ENCODE data around the gene SLC25A36.
"Not testable (repeated sequence)": the region's sequence is repeated elsewhere in the genome, so short reads cannot be mapped to it uniquely, and the experiment has no call there.

The SLC25A36 gene

DNA sequence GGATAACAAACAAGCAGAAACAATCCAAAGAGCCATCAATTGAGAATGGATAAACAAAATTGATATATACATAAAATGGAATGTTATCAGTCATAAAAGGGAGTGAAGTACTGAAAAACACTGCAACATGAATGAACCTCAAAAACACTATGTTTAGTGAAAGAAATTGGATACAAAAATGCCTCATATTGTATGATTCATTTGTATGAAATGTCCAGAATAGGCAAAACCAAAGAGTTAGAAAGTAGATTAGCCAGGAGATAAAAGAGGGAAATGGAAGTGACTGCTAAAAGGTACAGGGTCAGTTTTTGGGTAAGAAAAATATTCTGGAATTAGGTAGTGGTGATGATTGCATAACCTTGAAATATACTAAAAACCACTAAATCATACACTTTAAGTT lies 9.8 kb upstream of the SLC25A36 start:
- DNase-seq (ENCODE audit: low read depth), result no peak

- DNase-seq (ENCODE audit: low read depth), result no peak
Measured at GRCh38 chr3:140933109-140933508, 8.5 kb upstream of the SLC25A36 start.

DNA sequence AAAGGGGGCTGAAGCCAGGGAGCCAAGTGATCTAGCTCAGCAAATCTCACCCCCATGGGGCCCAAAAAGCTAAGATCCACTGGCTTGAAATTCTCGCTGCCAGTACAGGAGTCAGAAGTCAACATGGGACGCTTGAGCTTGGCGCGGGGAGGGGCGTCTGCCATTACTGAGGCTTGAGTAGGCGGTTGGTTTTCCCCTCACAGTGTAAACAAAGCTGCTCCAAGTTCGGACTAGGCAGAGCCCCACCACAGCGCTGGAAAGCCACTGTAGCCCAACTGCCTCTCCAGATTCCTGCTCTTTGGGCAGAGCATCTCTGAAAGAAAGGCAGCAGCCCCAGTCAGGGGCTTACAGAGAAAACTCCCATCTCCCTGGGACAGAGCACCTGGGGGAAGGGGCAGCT lies 8.1 kb upstream of the SLC25A36 start:
- no peak for DNase-seq (ENCODE audit: low read depth)

DNA sequence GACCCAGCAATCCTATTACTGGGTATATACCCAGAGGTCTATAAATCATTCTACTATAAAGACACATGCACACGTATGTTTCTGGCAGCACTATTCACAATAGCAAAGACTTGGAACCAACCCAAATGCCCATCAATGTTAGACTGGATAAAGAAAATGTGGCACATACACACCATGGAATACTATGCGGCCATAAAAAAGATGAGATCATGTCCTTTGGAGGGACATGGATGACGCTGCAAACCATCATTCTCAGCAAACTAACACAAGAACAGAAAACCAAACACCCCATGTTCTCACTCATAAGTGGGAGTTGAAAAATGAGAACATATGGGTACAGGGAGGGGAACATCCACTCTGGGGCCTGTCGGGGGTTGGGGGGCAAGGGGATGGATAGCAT lies 2.3 kb upstream of the SLC25A36 start:
- DNase-seq (ENCODE audit: low read depth), result not testable (repeated sequence)

DNA sequence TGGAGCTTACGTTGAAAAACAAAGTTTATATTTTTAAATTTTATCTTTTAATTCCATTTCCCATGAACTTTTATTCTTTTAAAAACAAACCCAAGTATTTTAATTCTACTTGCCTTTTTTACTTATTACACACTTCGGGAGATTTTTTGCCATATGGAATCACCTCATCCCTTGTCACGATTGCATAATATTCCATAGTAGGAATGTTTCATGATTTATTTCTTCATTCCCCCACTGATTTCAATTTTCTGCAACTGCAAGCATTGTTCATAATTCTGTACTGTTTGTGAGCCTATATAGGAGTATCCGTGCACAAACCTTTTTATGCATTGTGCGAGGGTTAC lies 574 bp upstream of the SLC25A36 start:
- DNase-seq (ENCODE audit: low read depth), result no peak

DNA sequence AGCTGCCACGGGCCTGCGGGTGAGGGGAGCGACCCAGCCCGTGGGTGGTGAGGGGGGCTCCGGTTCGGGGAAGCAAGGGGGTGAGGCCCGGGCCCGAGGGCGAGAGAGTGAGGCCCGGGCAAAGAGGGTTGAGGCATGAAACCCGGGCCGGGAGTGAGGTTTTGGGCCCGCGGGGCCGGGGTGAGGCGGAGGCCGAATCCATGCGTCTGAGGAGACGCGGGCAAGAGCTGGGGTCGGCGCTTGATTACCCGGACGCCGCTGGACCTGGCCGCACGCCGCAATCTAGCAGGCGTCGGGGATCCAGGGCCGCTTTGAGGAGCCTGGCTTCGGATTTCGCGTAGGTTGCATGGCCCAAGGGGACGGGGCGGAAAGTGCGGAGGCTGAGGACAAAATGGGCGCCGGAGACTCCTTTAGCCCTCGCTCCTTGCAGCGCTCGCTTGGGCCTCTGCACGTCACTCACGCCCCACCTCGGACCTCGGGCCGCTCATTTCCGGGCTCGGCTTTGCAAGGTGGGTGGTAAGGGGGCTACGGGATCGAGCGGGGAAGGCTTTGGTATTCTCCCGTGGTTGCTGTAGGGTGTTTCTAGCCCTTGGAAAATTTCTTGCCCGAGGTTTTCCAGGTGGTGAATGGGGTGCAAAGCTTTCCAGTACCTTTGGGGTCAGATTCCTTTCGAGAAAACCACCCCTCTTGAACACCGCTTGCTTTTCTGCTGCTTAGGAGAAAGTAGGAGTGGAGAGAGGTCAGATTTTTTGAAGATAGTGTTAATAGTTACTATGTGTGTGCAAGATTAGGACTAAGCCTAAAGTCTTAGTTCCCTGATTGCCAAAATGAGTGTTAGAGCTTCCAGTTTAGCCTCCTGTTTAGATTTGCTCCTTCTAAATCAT lies 827 bp downstream of the SLC25A36 start:
- peak; percentile 12 for DNase-seq (ENCODE audit: low read depth)

DNA sequence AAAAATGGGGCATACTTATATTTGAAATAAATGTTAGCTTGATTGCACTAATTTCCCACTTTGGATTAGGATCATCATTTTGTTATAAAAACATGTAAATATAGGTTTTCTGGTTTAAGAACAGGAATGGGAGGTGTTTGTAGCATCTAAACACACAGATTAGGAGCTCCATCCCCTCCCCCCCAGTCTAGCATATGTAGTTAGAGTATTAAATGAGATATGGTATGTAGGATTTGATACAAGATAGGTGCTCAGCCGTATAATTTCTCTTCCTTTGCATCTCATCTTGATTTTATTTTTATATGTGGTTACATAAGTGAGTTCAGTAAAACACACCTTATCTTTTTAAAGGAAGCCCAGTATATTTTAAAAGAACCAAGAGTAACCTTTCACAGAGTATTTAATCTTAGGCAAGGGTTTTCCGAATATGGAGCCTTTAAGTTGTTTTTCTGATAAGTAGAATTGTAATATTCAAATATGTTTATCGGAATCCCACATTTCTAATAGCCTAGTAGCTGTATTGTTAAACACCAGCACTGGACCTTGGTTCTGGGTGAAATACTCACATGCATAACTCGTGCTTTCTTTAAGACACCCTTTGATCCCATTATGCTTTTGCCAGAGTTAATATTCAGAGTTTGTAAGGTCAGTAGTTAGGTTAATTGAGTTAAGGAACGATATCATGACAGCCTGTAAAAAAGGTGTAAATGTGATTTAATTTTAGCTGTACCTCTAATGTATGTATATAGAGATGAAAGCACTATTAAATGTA lies 2.3 kb downstream of the SLC25A36 start:
- no peak for DNase-seq (ENCODE audit: low read depth)

DNA sequence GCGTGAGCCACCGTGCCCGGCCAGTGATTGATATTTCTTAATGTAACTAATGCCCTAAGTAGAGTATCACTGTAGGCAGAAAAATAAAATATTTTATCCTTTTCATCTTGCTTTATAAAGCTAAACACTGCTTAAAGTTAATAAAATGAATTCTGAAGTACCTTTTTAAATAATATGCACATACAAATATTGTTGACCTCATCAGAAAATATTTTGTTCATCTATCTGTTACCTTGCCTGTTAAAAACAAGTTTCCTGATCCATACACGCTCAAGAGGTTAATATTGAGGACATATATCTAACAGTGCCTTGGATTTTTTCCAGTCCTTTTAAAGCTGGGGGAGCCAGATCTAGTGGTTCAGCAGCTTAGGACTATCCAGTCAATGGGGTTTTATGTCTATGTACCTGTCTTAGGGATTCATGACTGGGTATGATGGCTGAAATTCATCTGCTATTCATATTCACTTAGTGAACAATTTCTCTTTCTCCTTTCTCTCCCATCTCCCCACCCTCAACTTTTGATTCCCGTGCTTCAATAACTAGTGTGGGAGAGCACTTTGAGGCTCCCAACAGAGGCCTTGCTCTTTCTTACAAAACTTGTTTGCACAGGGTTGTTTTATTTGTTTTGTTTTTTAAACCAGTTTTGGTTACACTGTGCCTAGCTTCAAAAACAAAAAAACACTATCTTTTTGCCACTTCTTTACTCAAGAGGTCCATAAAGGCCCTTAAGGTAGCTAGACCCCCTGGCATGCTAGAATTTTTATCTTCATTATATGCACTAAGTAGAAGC lies 7.0 kb downstream of the SLC25A36 start:
- DNase-seq (ENCODE audit: low read depth), result no peak

GRCh38 chr3:140950144-140950543 lies 8.5 kb downstream of the SLC25A36 start:
- no peak for DNase-seq (ENCODE audit: low read depth)

DNA sequence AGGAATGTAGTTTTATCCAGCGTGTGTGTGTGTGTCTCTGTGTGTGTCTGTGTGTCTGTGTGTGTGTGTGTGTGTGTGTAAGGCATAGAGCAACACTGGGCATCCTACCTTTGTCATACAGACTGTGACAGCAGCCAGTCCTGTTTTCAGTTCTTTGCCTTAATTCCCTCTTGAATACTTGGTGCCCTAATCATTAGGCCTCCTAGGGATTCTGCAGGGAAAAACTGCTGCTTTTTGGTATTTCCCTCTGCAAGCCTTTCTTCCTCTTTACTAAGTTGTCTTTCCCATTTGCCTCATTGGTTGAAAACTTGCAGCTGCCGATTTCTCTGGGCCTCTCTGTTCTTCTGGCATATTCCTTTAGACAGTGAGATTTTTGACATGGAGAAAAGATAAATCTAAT lies 9.2 kb downstream of the SLC25A36 start:
- no peak for DNase-seq (ENCODE audit: low read depth)

DNA sequence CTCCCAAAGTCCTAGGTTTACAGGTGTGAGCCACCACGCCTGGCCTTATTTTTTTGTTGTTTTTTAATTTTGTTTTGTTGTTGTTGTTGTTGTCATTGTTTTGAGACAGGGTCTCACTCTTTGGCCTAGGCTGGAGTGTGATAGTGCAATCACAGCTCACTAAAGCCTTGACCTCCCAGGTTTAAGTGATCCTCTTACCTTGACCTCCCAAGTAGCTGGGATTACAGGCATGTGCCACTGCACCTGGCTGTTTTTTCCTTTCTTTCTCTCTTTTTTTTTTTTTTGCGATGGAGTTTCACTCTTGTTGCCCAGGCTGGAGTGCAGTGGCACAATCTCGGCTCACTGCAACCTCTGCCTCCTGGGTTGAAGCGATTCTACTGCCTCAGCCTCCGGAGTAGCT lies 10.1 kb downstream of the SLC25A36 start:
- DNase-seq (ENCODE audit: low read depth), result not testable (repeated sequence)

DNA sequence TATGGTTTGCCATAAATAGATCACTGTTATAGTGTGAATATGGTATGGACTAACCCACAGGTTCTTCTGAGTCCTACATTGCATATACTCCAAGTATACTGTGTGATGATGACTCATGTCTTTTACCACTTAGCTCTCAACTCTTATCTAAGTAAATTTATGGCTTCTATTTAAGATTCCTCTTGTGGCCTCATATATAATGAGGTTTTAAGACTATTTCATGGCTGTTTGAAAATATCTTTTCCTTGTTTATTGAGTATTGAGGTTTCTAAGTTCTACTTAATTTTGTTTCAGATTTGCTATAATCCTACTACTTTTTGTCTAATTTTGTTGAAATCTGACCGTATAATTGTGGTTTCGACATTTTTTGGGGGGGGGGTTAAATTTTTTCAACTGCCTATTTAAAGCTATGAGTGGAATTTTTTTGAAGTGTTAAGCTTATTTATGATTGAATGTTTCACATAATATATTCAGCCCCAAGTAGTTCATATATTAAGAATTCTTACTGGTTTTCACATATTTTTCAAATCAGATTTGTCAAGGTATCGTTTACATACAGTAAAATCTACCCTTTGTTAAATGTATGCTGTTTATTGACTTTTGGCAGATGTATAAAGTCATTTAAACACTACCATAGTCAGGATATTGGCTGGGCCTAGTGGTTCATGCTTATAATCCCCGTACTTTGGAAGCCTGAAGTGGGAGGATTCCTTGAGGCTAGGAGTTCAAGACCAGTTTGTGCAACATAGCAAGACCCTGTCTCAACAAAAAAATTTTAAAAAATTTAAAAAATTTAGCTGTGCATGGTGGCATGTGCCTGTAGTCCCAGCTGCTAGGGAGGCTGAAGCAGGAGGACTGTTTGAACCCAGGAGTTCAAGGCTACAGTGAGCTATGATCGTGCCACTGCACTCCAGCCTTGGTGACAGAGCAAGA lies 11.7 kb downstream of the SLC25A36 start:
- no peak for DNase-seq (ENCODE audit: low read depth)

- no peak for DNase-seq (ENCODE audit: low read depth)
Measured at GRCh38 chr3:140954576-140954975, 12.9 kb downstream of the SLC25A36 start.

GRCh38 chr3:140955645-140956044 lies 14.0 kb downstream of the SLC25A36 start:
- no peak for DNase-seq (ENCODE audit: low read depth)

DNA sequence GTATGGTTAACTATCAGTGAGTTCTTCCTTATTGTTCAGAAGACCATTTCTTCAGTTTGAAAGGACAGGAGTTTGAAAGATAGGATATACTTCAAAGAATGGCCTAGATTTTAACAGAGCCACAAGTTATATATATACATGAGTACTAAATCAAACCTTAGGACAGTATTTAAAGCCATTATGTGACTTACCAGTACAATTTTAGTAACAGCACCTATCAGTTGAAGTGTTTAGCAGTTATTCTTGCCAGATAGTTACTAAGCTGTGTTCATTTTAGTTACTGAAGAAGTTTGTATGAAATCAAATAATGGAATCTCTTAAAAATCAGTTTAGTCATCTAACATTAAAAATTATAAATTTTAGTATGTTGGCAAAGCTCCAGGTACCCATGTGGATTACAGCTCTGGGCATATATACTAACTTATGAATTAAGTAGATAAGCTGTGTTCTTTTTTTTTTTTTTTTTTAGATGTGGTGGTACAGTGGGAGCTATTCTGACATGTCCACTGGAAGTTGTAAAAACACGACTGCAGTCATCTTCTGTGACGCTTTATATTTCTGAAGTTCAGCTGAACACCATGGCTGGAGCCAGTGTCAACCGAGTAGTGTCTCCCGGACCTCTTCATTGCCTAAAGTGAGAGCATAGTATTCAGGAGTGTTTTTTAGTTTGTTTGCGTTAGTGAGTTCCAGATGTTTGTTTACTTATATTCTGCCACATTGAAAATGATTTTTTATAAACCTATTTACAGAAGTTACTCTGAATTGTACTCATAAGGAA lies 14.6 kb downstream of the SLC25A36 start:
- no peak for DNase-seq (ENCODE audit: low read depth)

DNA sequence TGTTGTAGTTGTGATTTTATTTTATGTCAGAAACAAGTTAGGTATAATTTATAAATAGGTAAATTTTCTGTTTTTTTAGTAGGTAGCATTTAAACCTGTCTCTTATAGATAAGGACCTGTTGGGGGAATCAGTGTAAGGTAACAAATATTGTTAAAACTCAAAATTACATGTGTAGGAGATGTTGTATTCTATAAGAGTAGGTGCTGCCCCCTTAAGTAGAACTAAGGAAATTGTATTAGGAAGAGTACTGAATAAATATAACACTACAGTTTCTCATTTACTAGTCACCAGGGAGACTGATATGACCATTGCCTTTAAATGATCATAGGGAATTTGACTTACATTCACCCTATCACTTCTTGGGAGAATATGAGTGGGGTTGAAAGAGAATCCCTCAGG lies 31.2 kb downstream of the SLC25A36 start:
- DNase-seq (ENCODE audit: low read depth), result no peak

GRCh38 chr3:140974900-140975299 lies 33.3 kb downstream of the SLC25A36 start:
- DNase-seq (ENCODE audit: low read depth), result no peak

DNA sequence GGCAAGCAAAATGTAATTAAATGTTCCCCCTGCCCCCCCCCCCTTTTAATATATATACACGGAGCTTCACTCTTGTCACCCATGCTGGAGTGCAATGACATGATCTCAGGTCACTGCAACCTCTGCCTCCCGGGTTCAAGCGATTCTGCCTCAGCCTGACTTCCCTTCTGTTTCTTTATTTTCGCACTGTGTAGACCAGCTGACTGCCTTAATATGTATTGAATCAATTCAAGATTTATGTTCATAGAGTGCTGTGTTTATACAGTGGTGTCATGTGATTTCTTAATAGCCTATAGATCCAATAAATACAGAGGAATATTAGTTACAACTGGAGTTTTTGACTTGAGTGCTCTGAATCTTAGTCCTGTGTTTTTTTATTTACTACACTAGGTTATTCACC lies 39.0 kb downstream of the SLC25A36 start:
- DNase-seq (ENCODE audit: low read depth), result no peak

GRCh38 chr3:140987792-140988191 lies 46.2 kb downstream of the SLC25A36 start:
- DNase-seq (ENCODE audit: low read depth), result not testable (repeated sequence)

GRCh38 chr3:140994316-140994715 lies 52.7 kb downstream of the SLC25A36 start:
- DNase-seq (ENCODE audit: low read depth), result no peak

DNA sequence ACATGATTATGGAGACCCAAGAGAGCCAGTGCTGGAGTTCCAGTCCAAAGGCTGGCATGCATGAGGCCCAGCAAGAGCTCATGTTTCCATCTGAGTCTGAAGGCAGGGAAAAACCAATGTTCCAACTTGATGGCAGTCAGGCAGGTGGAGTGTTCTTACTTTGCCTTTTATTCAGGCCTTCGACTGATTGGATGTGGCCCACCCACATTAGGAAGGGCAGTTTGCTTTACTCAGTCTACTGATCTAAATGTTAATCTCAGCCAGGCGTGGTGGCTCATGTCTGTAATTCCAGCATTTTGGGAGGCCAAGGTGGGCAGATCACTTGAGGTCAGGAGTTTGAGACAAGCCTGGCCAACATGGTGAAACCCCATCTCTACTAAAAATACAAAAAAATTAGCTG lies 53.2 kb downstream of the SLC25A36 start:
- not testable (repeated sequence) for DNase-seq (ENCODE audit: low read depth)

Measured in CMK (cell line).